Prostate gland (tissue), 2 donors: Measurements from ENCODE around the gene SUSD2.

Experiments
- POLR2A ChIP-seq: fragments of 450-650 bp; IDR thresholded peaks from one replicate; pipeline ENCODE4 v1.6.1; 2016; ENCODE audit warnings: antibody characterized with exemption, mild to moderate bottlenecking
- POLR2AphosphoS5 ChIP-seq: sonication (generic); formaldehyde crosslinking; IDR thresholded peaks from one replicate; pipeline ENCODE4 v1.6.1; 2017; ENCODE audit warnings: antibody characterized with exemption
- TF ChIP-seq, protein P1 (sequence below), 4 experiments: fragments of 200-600 bp in 2 of 4; fragments of 450-650 bp in 2 of 4; sonication (generic) in 2 of 4; IDR thresholded peaks; 1 replicate in 3 of 4; 2 replicates in 1 of 4; pipeline ENCODE4 v1.5.1; 2016 to 2019; ENCODE audit warnings: antibody characterized with exemption in 4 of 4, mild to moderate bottlenecking in 2 of 4, moderate library complexity in 2 of 4

DNA sequence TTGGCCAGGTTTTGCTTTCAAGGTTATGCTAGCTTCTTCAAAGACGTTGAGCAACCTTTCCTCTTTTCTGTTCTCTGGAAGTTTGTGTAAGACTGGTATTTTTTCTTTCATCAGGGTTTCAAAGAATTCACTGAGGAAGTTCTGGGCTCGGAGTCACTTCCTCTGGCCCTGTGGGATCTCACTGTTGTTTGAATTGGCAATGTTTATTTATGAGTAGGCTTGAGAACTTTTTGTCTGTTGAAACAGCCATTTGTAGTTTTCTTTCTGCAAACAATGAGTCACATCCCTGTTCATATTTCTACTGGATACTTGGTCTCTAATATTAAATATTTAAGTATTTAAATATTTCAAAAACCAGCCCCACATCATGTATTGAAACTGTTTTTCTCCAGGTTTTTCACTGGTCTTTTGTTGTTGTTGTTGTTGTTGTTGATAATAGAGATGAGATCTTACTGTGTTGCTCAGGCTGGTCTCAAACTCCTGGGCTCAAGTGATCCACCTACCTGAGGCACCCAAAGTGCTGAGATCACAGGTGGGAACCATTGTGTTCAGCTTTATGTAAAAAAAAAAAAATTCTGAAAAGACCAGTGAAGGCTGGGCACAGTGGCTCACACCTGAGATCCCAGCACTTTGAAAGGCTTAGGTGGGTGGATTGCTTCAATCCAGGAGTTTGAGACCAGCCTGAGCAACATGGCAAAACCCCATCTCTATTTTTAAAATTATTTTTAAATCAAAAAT is 26.9 kb downstream of the SUSD2 start:
- TF ChIP-seq, protein P1, sequence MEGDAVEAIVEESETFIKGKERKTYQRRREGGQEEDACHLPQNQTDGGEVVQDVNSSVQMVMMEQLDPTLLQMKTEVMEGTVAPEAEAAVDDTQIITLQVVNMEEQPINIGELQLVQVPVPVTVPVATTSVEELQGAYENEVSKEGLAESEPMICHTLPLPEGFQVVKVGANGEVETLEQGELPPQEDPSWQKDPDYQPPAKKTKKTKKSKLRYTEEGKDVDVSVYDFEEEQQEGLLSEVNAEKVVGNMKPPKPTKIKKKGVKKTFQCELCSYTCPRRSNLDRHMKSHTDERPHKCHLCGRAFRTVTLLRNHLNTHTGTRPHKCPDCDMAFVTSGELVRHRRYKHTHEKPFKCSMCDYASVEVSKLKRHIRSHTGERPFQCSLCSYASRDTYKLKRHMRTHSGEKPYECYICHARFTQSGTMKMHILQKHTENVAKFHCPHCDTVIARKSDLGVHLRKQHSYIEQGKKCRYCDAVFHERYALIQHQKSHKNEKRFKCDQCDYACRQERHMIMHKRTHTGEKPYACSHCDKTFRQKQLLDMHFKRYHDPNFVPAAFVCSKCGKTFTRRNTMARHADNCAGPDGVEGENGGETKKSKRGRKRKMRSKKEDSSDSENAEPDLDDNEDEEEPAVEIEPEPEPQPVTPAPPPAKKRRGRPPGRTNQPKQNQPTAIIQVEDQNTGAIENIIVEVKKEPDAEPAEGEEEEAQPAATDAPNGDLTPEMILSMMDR (IDR thresholded peaks at IDR 0.05), result peak in 1 of 4 experiments; percentile 3
- TF ChIP-seq POLR2AphosphoS5, result peak; percentile 95
- no peak for TF ChIP-seq POLR2A
